T-helper 2 cell treated with Interferon-gamma antibody and Interleukin-4, amounts not matched to agents 100 ng/mL and 5 ng/mL, for 36 hours (primary cell): ENCODE measurements around the gene SP110. TPM values are rescaled to one million over a fixed set of nuclear protein-coding genes. Genes with fewer than 3 reads are reported as not detected.

Source experiments
- intact Hi-C: fragments of 100-400 bp; cut with micrococcal nuclease; formaldehyde crosslinking; loops from one replicate; pipeline ENCODE4 v1.15.1; 2023
- total RNA-seq: library from RNA; stranded (reverse); gene quantifications from 2 replicates; pipeline ENCODE4 v1.2.3, GENCODE V29; 2022

The SP110 gene
- total RNA-seq, 1 donor from 2014 or later: 131 TPM

- intact Hi-C loops: loop anchor here (5.0 to 10.0 kb wide), 4 partner anchors 219 to 487 kb away; partner anchors contain the start of genes CAB39, FBXO36 and TRIP12
Observed at GRCh38 chr2:230225486-230225885, 5.7 kb upstream of the SP110 start, which contains the start of gene SP140. Gene SP140 (plus strand): TSS chr2:230225736. CDS start chr2:230225845, 109 bp downstream.

DNA sequence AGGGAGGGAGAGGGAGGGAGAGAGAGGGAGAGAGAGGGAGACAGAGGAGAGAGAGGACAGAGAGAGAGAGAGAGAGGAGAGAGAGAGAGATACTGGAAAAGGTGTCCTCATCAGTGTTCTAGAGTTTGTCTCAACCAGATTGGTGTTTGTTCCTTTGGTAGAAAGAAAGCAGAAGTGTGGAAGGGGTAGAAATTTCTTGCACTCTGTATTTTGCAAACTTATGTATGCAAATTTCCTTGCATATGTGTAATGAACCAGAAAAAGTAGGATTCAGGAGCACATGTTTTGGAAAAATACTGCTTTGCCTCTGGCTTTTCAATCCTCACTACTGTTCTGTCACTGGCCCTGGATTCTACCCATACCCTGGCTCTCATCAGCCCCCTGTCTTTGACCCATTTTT is 4.7 kb upstream of the SP110 start:
- intact Hi-C loops: loop anchor here (5.0 to 10.0 kb wide), 2 partner anchors 220 to 438 kb away; no protein-coding TSS in a partner anchor

- intact Hi-C loops: loop anchor here (5.0 to 10.0 kb wide), 2 partner anchors 222 to 439 kb away; no protein-coding TSS in a partner anchor
Observed at GRCh38 chr2:230222829-230223228, 3.0 kb upstream of the SP110 start.

GRCh38 chr2:230221493-230221892 is 1.7 kb upstream of the SP110 start:
- intact Hi-C loops: loop anchor here (5.0 to 10.0 kb wide), 2 partner anchors 223 to 441 kb away; no protein-coding TSS in a partner anchor

DNA sequence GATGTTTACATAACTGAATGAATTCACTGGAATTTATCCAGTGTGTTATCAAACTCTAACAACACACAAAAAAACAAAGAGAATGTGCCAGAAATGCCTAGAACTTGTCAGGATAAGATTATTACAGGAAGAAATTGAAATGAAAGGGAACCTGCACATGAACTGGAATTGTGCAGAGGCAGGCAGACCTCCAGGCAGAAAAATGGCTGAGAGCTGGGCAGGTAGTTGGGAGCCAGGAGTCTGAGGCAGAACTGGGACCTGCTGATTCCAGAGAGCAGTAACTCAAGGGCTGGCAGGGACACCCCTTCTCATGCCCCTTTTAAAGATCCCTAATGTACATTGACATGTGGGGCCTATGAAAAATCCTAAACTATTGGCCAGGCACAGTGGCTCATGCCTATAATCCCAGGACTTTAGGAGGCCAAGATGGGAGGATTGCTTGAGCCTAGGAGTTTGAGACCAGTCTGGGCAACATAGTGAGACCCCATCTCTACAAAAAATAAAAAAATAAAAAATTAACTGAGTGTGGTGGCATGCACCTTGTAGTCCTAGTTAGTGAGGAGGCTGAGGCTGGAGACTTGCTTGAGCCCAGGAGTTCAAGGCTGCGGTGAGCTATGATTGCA is 674 bp upstream of the SP110 start:
- intact Hi-C loops: loop anchor here (5.0 to 10.0 kb wide), 2 partner anchors 224 to 442 kb away; no protein-coding TSS in a partner anchor

GRCh38 chr2:230218421-230218820 is 1.4 kb downstream of the SP110 start:
- intact Hi-C loops: loop anchor here (2.0 to 5.0 kb wide), 5 partner anchors 34 to 579 kb away; partner anchors contain the start of gene SP100

GRCh38 chr2:230217424-230217823 is 2.4 kb downstream of the SP110 start:
- intact Hi-C loops: loop anchor here (5.0 kb wide), 2 partner anchors 35 to 580 kb away; no protein-coding TSS in a partner anchor

DNA sequence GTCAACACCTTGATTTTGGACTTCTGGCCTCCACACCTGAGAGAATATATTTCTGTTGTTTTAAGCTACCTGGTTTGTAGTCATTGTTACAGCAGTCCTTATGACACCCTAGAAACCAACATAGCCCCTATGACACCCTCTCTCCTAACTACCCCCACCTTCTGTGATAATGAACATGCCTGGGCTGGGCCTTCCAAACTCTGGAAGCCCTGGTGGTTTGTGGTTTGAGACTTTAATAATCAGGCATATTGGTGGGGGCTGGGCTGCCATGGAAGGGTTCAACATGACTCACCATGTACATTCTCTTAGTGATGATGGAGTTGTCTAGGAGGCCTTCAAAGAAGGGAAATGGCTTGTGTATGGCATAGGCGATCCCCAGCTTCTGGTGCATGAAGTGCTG is 3.3 kb downstream of the SP110 start:
- intact Hi-C loops: loop anchor here (5.0 kb wide), 2 partner anchors 36 to 581 kb away; no protein-coding TSS in a partner anchor

DNA sequence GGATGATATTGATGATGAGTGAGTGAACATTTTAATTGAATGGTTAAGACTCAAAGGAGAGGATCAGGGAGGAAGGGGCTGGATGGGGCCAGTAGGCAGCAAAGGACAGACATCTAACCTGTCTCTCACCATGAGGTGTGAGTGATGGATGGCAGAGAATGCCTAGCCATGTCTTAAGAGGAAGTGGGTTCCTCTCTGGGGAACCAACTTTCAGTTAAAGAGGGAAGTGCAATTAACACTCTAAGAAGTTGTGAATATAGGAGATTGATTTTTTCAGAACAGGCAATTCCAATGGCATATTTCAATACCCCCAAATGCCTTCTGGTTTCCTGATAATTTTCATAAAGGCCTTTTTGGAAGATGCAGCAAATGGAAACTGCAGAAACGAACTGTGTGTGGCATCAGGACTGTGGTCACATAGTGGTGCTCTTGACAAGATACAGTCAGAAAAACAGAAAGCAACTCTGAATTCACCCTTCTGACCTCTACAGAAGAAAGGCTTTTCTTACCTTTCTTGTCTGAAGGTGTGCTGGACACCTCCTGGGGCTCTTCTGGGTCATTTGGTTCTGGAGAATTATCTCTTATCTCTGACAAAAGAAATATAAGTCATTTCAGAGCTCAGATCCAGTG is 10.2 kb downstream of the SP110 start:
- intact Hi-C loops: no loop called here

- intact Hi-C loops: no loop called here
Observed at GRCh38 chr2:230208576-230208975, 11.2 kb downstream of the SP110 start.

GRCh38 chr2:230205721-230206120 is 14.1 kb downstream of the SP110 start:
- intact Hi-C loops: no loop called here

DNA sequence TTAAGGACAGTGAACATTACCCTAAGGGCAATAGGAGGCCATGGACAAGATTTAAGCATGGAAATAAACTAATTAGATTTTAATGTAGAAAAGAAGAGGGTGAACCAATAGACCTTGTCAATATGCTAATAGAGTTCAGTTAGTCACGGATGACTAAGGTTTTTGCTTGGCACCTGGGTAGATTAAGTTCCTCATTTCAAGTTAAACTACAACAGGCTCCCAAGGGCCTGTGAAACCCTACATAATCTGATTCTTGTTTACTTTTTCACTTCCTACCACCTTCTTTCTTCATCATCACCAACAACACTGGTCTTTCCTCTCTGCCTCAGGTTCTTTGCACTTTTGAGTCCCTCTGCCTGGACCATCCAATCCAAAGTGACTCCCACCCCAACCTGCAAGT is 14.8 kb downstream of the SP110 start:
- intact Hi-C loops: no loop called here

GRCh38 chr2:230203110-230203676 is 16.6 kb downstream of the SP110 start:
- intact Hi-C loops: no loop called here

DNA sequence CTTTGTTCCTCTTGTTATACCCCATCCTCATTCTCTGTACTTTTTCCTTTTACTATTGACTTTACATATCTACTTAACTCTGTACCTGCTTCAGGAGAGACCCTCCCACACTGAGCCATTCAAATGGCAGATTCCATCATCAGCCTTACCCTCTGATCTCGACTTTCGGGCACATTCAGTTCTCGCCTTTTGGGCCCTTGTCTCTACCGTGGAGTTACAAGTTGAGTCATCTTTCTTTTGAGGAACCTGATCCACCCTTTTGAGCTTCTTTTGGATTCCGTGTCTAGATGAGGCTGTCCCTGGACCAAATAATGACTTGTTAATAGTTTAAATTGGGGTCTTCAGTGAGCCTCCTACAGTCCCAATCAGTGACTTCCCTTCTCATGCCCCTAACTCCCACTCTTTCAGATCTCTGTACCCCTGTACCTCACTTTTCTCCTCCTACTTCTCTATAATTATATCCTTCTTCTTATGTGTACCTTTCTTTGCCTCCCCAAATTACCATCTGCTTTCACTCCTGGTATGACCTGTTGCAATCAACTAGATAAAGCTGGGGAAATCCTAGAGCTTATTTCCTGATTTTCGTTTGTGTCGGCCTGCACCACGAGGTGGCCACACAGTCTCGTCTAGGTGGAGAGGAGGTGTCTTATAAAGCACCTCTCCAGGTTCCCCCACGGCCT is 17.2 kb downstream of the SP110 start:
- intact Hi-C loops: no loop called here

- intact Hi-C loops: no loop called here
Observed at GRCh38 chr2:230184727-230185578, 34.8 kb downstream of the SP110 start.

GRCh38 chr2:230181195-230181594 is 38.6 kb downstream of the SP110 start:
- intact Hi-C loops: no loop called here

DNA sequence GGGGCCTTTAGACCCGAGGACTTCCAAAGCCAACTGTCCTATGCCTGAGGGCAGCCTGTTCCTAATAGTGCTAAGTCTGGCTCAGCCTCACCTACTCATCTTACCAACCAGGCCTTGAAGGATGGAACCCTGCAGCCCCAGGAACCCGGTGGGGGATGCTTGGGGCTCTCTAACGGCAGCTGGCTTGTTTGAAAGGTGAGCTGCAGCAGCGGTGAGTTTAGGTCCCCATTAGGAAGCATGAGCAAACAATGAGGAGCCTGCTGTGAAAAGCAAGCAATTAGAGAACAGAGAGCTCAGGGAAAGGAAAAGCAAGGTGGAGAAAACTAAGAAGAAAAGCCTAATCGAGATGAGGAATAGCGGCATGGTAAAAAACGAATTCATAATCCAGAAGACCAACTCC is 39.9 kb downstream of the SP110 start:
- intact Hi-C loops: no loop called here

DNA sequence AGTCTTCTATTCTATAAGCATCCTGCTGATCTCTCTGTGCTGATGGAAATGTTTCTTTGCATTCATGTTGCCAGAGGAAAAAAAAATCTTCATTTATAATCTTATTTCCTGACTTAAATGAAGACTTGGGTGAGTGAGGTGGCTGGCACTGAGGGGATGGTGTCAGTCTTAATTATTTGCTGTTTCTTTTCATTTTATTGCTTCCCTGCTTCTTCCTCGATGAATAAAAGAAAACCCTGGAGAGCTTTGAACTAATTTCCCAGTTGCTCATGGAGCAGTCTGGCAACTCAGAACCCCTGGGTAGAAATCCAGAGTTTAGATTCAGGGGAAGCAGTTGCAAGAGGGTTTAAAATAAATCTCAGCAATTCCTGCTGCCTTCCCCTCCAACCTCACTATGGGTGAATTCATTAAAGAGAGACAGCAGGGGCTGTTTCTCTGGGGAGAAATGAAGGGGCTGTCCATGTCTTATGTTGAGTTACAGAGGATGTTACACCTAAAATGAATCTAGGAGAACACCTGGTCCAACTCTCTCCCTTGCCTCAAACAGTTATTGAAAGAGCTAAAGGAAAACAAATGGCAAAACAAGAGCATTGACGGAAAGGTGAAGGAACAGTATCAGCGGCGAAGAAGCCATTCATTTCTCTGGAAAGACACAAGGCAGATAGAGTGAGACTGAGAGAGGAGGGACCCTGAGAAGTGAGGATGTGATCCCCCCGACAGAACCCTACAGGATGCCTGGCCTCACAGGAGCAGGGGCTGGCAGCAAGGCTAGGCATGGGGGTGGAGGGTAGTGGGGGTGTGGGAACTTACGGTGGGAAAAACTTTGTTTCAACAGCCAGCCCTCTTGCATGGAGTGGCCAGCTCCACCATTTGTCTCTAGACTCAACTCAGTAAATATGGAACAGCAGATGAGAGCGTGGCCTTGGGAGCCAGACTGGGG is 41.0 kb downstream of the SP110 start:
- intact Hi-C loops: no loop called here

DNA sequence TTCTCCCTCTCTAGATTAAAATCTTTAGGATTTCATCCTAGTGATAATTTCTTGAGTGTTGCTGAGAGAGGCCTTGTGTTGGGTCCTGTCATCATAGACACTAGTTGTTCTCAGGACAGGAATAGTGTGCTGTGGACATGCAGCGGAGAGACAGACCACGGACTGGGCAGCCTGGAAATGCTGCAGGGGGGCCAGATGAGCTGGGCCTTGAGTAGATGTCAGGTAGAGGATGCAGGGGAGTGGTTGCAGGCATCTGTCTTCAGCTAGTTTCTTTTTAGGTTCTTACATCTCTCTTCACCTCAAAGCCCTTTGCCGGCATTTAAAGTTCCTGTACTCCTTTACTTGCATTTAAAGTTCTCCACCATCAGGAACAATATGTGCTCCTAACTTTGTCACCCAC is 42.8 kb downstream of the SP110 start:
- intact Hi-C loops: no loop called here
